ENCODE results near the gene FKBP4. TPM values are rescaled to one million over a fixed set of nuclear protein-coding genes. Genes with fewer than 3 reads are reported as not detected.

FKBP4 gene
- total RNA-seq, 2 donors from 2014 or later, result 139 to 253 TPM

DNA sequence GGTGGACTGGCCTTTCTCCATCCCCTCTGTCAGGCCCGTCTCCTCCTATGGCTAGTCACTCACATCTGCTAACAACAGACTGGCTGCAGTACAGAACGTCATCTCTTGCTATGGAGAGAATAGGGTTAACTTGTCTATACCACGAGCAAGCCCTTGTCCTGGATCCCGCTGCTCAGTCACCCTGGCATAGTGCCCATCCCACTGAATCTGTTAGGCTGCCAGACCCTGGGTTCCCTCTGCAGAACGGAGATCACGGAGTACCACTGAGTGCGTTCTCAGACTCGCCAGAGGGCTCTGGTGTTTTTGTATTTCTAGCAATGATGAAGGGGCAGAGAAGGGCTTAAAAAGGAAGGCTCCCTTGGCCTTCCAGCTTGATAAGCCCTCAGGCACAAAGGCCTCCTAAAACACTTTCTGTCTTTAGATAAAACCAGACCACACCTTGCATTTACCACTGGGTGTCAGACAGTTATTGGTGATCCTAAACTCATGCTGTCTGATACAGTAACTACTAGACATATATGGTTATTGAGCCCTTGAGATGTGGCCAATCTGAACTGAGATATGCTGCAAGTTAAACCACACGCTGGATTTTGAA is 46.4 kb downstream of the FKBP4 start:
- DNase-seq, result no peak
- H3K9me3 ChIP-seq (ENCODE audit: control insufficient read depth, low read length), result no peaks in the 10 kb centered on the region
- H3K4me1 ChIP-seq (ENCODE audit: control insufficient read depth, insufficient read depth, low read length), result peaks cover 5% of the 10 kb centered on the region
- 84 to 89% methylated on average over 4 to 9 of the region's 9 CpGs for WGBS, 2 experiments (ENCODE audit: insufficient coverage in 1 of 2, insufficient read length in 1 of 2)
- H3K4me3 Mint-ChIP-seq, result no peak overlapping the region
- peaks cover 3% of the 10 kb centered on the region for H3K27me3 Mint-ChIP-seq (ENCODE audit: insufficient read depth)
- no peak overlapping the region for H3K9ac ChIP-seq (ENCODE audit: extremely low read depth, low read length, poor library complexity, severe bottlenecking)
- TF ChIP-seq, protein P1, sequence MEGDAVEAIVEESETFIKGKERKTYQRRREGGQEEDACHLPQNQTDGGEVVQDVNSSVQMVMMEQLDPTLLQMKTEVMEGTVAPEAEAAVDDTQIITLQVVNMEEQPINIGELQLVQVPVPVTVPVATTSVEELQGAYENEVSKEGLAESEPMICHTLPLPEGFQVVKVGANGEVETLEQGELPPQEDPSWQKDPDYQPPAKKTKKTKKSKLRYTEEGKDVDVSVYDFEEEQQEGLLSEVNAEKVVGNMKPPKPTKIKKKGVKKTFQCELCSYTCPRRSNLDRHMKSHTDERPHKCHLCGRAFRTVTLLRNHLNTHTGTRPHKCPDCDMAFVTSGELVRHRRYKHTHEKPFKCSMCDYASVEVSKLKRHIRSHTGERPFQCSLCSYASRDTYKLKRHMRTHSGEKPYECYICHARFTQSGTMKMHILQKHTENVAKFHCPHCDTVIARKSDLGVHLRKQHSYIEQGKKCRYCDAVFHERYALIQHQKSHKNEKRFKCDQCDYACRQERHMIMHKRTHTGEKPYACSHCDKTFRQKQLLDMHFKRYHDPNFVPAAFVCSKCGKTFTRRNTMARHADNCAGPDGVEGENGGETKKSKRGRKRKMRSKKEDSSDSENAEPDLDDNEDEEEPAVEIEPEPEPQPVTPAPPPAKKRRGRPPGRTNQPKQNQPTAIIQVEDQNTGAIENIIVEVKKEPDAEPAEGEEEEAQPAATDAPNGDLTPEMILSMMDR (conservative IDR thresholded peaks at IDR 0.05), result no peak
- H3K9me3 Mint-ChIP-seq, result no peaks in the 10 kb centered on the region
- H3K27ac Mint-ChIP-seq, result no peak overlapping the region
- H3K36me3 Mint-ChIP-seq (ENCODE audit: low read depth), result peaks cover 18% of the 10 kb centered on the region
- H3K27ac ChIP-seq (ENCODE audit: low read depth, low read length), result no peak overlapping the region
- peaks cover 10% of the 10 kb centered on the region for H3K4me1 Mint-ChIP-seq
- H3K36me3 ChIP-seq (ENCODE audit: control insufficient read depth, insufficient read depth, low read length), result no peaks in the 10 kb centered on the region
- H3K4me3 ChIP-seq (ENCODE audit: low read length), result no peak overlapping the region
- no peaks in the 10 kb centered on the region for H3K27me3 ChIP-seq (ENCODE audit: control insufficient read depth, insufficient read depth, low read length, poor library complexity, severe bottlenecking)

- Mint-ChIP-seq H3K27me3 (ENCODE audit: insufficient read depth) (peaks cover 3% of the 10 kb centered on the region), H3K4me3 (no peak overlapping the region), H3K9me3 (no peaks in the 10 kb centered on the region), H3K36me3 (ENCODE audit: low read depth) (peaks cover 14% of the 10 kb centered on the region), H3K4me1 (peaks cover 15% of the 10 kb centered on the region), H3K27ac (no peak overlapping the region)
- TF ChIP-seq, protein P1 (conservative IDR thresholded peaks at IDR 0.05), result no peak
- WGBS, 2 experiments (ENCODE audit: insufficient coverage in 1 of 2, insufficient read length in 1 of 2), result 86 to 100% methylated on average over 1 to 5 of the region's 5 CpGs
- H3K9ac ChIP-seq (ENCODE audit: extremely low read depth, low read length, poor library complexity, severe bottlenecking), result no peak overlapping the region
- no peaks in the 10 kb centered on the region for H3K36me3 ChIP-seq (ENCODE audit: control insufficient read depth, insufficient read depth, low read length)
- no peak for DNase-seq
- H3K27me3 ChIP-seq (ENCODE audit: control insufficient read depth, insufficient read depth, low read length, poor library complexity, severe bottlenecking), result no peaks in the 10 kb centered on the region
- H3K9me3 ChIP-seq (ENCODE audit: control insufficient read depth, low read length), result no peaks in the 10 kb centered on the region
- H3K27ac ChIP-seq (ENCODE audit: low read depth, low read length), result no peak overlapping the region
- H3K4me3 ChIP-seq (ENCODE audit: low read length), result no peak overlapping the region
- peaks cover 5% of the 10 kb centered on the region for H3K4me1 ChIP-seq (ENCODE audit: control insufficient read depth, insufficient read depth, low read length)
These were observed 48.2 kb downstream of the FKBP4 start for GRCh38 chr12:2842948-2843347.

GRCh38 chr12:2844786-2845185 is 50.0 kb downstream of the FKBP4 start:
- H3K4me3 ChIP-seq (ENCODE audit: low read length), result no peak overlapping the region
- H3K4me1 Mint-ChIP-seq, result peaks cover 15% of the 10 kb centered on the region
- H3K36me3 ChIP-seq (ENCODE audit: control insufficient read depth, insufficient read depth, low read length), result no peaks in the 10 kb centered on the region
- no peak overlapping the region for H3K9ac ChIP-seq (ENCODE audit: extremely low read depth, low read length, poor library complexity, severe bottlenecking)
- peaks cover 7% of the 10 kb centered on the region for H3K36me3 Mint-ChIP-seq (ENCODE audit: low read depth)
- WGBS, 2 experiments (ENCODE audit: insufficient coverage in 1 of 2, insufficient read length in 1 of 2), result 91 to 95% methylated on average over 8 to 9 of the region's 9 CpGs
- H3K27ac ChIP-seq (ENCODE audit: low read depth, low read length), result no peak overlapping the region
- no peaks in the 10 kb centered on the region for H3K9me3 Mint-ChIP-seq
- H3K27me3 ChIP-seq (ENCODE audit: control insufficient read depth, insufficient read depth, low read length, poor library complexity, severe bottlenecking), result no peaks in the 10 kb centered on the region
- no peak overlapping the region for H3K4me3 Mint-ChIP-seq
- H3K27me3 Mint-ChIP-seq (ENCODE audit: insufficient read depth), result peaks cover 8% of the 10 kb centered on the region
- no peak for DNase-seq
- H3K9me3 ChIP-seq (ENCODE audit: control insufficient read depth, low read length), result no peaks in the 10 kb centered on the region
- no peak overlapping the region for H3K27ac Mint-ChIP-seq
- TF ChIP-seq, protein P1 (conservative IDR thresholded peaks at IDR 0.05), result no peak
- peaks cover 5% of the 10 kb centered on the region for H3K4me1 ChIP-seq (ENCODE audit: control insufficient read depth, insufficient read depth, low read length)

Measured in endodermal cell (in vitro differentiated cells).